ENCODE data around the gene PDE1A.
A peak's percentile ranks its signal among the peaks of the same experiment; 100 is the strongest.

Gene PDE1A

DNA sequence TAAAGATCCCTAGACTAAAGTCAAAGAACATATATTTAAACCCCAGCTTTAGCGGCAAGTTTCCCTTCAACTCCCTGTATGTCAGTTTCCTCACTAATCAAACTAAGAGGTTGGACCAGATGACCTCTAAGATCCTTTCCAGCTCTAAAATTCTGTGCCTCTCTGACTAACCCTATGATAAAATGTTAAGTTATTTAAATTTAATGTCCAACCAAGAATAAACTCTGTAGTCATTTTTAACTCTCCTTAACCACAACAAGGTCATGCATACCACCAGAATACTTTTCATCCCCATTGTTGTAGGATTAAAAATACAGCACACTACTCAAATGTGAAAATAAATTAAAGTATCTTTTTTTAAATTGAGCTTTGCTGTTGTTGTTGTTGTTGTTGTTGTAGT is 5.2 kb upstream of the PDE1A start:
- DNase-seq (ENCODE audit: low read depth) = no peak
- H3K4me3 ChIP-seq (ENCODE audit: low read depth, low read length) = no peak overlapping the region
- no peak for TF ChIP-seq CTCF (conservative IDR thresholded peaks at IDR 0.05; ENCODE audit: low read depth, low read length)

DNA sequence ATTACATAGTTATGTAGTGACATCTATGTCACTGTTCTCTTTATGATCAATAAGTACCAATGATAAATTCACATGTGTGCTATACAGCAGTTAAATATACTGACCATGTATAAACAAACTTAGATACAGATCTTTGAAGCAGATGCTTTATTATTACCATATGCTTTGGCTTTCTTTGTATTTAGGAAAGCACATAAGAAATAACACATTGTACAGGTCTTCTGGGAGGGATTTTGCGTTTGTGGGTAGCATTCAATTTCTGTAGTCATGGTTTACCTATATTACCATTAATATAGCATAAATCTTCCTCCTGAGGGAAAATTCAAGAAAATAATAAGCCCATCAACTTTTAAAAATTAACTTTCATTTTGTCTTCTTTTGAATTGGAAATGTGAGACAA is 1.6 kb upstream of the PDE1A start:
- DNase-seq (ENCODE audit: low read depth) = no peak
- no peak for TF ChIP-seq CTCF (conservative IDR thresholded peaks at IDR 0.05; ENCODE audit: low read depth, low read length)
- H3K4me3 ChIP-seq (ENCODE audit: low read depth, low read length) = no peak overlapping the region

DNA sequence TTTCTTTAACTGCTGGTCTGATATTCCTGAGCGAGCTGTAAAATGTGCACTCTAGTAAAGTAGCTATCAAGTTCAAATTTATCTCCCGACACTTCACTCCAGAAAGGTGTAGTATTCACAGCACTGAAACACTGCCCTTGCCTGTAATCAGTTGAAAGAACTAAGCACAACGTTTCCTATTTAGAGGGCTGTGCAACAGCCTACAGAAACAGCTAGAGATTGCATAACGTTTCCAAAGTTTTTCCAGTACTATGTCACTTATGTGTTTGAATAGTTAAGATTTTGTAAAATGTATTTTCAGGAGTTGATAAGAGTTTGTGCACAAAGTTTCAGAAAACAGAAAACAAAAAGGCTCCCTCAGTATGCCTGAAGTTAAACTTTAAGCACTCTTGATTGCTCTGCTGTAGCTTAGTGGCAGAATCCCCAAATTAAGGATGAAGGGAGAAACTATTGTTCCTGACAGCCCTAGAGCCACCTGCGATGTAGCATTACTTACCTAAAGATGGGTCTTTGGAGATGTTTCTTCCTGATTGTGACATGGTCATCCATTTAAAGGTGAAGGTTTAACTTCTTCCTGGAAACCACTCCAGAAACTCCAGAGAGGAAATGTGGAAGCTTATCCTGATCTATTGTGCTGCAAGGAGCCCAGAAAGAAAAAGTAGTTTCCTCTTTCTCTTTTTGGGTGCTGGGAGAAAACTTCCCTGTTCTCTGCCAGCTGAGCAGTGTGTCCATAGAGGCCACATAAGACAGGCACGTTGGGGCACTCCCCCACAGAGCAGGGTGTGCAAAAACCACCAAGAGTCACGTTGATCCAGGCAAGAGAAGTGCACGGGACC is 536 bp downstream of the PDE1A start:
- H3K4me3 ChIP-seq (ENCODE audit: low read depth, low read length) = peak overlapping the region; percentile 28
- DNase-seq (ENCODE audit: low read depth) = peak; percentile 68
- TF ChIP-seq CTCF (conservative IDR thresholded peaks at IDR 0.05; ENCODE audit: low read depth, low read length) = no peak

DNA sequence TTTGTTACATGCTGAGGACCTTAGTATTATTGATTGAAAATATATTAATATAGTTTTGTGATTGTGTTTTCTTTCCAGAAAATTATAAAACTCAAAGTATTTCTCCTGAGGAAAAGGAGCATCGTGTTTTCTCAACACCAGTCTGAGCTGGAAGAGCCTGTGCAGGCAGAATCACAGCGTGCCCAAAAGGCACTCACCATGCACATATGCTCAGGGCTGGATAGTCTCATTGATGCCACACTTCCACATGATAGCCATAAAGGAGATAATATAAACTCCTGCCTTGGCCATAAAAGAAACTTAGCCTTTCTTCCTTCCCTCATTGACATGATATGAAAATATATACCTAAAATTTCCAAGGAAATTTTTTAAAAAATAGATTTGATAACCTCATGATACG is 4.0 kb downstream of the PDE1A start:
- no peak for DNase-seq (ENCODE audit: low read depth)
- no peak for TF ChIP-seq CTCF (conservative IDR thresholded peaks at IDR 0.05; ENCODE audit: low read depth, low read length)
- H3K4me3 ChIP-seq (ENCODE audit: low read depth, low read length) = no peak overlapping the region

DNA sequence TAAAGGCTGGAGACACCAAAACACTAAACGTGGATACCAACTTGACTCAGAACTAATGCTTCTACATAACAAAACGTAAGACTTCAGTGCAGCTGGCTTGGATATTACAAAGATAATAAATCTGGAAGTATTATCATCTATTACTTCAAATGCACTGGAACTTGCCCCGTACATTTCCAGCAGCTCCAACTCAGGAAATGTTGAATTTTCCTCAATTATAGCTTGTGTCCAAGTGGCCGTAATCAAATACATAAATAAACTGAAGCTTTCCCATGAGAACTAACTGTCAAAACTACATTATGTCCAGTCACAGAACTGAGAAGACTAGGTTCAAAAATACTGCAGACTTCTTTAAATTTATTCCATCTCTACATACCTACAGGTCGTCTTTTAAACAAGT is 6.2 kb downstream of the PDE1A start:
- no peak for TF ChIP-seq CTCF (conservative IDR thresholded peaks at IDR 0.05; ENCODE audit: low read depth, low read length)
- no peak for DNase-seq (ENCODE audit: low read depth)

DNA sequence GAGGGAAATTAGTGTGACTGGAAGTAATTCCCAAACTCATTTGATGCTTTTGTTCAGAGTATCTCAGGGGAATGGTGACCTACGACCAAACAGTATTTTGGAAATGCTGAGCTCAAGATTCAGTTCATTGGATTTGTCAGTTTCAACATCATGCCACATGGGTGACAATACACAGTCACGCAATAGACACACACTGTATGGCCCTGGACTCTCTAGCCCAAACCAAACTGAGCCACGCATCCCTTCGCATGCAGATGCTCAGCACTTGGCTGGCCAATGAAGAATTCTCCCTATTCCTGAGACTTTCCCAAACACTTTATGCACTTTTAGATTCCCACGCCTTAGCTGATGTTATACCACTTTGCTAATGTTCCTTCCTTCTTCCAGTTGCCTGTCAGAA is 10.0 kb downstream of the PDE1A start:
- no peak for TF ChIP-seq CTCF (conservative IDR thresholded peaks at IDR 0.05; ENCODE audit: low read depth, low read length)
- no peak for DNase-seq (ENCODE audit: low read depth)
- H3K4me3 ChIP-seq (ENCODE audit: low read depth, low read length) = no peak overlapping the region

More for the DNA sequence above, 6.2 kb downstream of the PDE1A start:
- H3K4me3 ChIP-seq (ENCODE audit: low read depth, low read length) = no peak overlapping the region

DNA sequence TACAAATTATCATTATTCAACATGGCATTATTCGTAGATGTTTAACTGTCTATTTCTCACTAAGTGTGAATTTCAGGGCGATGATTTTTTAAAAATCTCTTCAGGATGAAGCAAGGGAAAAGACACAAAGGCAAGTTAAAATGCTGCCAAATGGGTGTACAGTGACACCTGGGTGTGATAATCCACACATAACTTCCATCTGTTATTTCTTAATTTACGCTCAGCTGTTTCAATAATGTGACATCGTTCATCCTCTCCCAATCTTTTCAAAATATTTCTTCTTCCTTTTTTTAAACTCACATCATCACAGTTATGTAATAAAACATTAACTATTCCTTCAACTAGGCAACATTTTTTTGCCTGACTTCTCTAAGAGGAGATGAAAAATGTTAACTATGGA is 10.6 kb downstream of the PDE1A start:
- TF ChIP-seq CTCF (conservative IDR thresholded peaks at IDR 0.05; ENCODE audit: low read depth, low read length) = no peak
- no peak overlapping the region for H3K4me3 ChIP-seq (ENCODE audit: low read depth, low read length)
- no peak for DNase-seq (ENCODE audit: low read depth)
